HG03378 (cell line): Measurements from ENCODE around the gene FGFBP3.
"Not testable (repeated sequence)": the region's sequence is repeated elsewhere in the genome, so short reads cannot be mapped to it uniquely, and the experiment has no call there.

ENCODE experiments used
- ATAC-seq: cut with Tn5 transposase; IDR thresholded peaks from one replicate; pipeline ENCODE4 v1.9.1; 2021; ENCODE audit warnings: mild to moderate bottlenecking, moderate library complexity; ENCODE audit not compliant: unreplicated experiment

Gene FGFBP3

GRCh38 chr10:91901784-91902677 lies 7.3 kb downstream of the FGFBP3 start:
- no peak for ATAC-seq

GRCh38 chr10:91897421-91897820 lies 11.9 kb downstream of the FGFBP3 start:
- ATAC-seq, result no peak

- no peak for ATAC-seq
These were observed 13.0 kb downstream of the FGFBP3 start for GRCh38 chr10:91896212-91896756.

GRCh38 chr10:91894261-91894685 lies 15.0 kb downstream of the FGFBP3 start:
- ATAC-seq, result not testable (repeated sequence)

- ATAC-seq, result no peak
These were observed 16.2 kb downstream of the FGFBP3 start for GRCh38 chr10:91893051-91893450.

GRCh38 chr10:91891125-91892001 lies 17.9 kb downstream of the FGFBP3 start:
- ATAC-seq, result no peak

GRCh38 chr10:91887272-91888076 lies 21.8 kb downstream of the FGFBP3 start:
- no peak for ATAC-seq

- no peak for ATAC-seq
These were observed 22.4 kb downstream of the FGFBP3 start for GRCh38 chr10:91886954-91887271.

- no peak for ATAC-seq
These were observed 23.8 kb downstream of the FGFBP3 start for GRCh38 chr10:91885362-91886079.

GRCh38 chr10:91884536-91884935 lies 24.8 kb downstream of the FGFBP3 start:
- ATAC-seq, result no peak

- no peak for ATAC-seq
These were observed 25.5 kb downstream of the FGFBP3 start for GRCh38 chr10:91883549-91884444.

GRCh38 chr10:91880310-91880709 lies 29.0 kb downstream of the FGFBP3 start:
- no peak for ATAC-seq

GRCh38 chr10:91879515-91880170 lies 29.6 kb downstream of the FGFBP3 start:
- no peak for ATAC-seq

GRCh38 chr10:91875779-91876178 lies 33.5 kb downstream of the FGFBP3 start:
- no peak for ATAC-seq

GRCh38 chr10:91875156-91875555 lies 34.1 kb downstream of the FGFBP3 start:
- ATAC-seq, result no peak

GRCh38 chr10:91865562-91866081 lies 43.7 kb downstream of the FGFBP3 start:
- no peak for ATAC-seq

GRCh38 chr10:91864744-91865143 lies 44.5 kb downstream of the FGFBP3 start:
- ATAC-seq, result no peak

- no peak for ATAC-seq
These were observed 45.2 kb downstream of the FGFBP3 start for GRCh38 chr10:91864099-91864498.
